A549 (cell line): ENCODE data around the gene APOC1.
"Not testable (repeated sequence)": the region's sequence is repeated elsewhere in the genome, so short reads cannot be mapped to it uniquely, and the experiment has no call there.

Experiments used
- CHD2 ChIP-seq: fragments of 150-350 bp; IDR thresholded peaks from 2 replicates; pipeline ENCODE4 v1.6.1; 2014; ENCODE audit warnings: low read length; ENCODE audit not compliant: partially characterized antibody
- MAFK ChIP-seq: fragments of 450-650 bp; IDR thresholded peaks from 2 replicates; pipeline ENCODE4 v1.6.1; 2014; ENCODE audit not compliant: partially characterized antibody
- TF ChIP-seq, protein P1 (sequence below): fragments of >200 bp; sonication (Bioruptor Twin); formaldehyde crosslinking; IDR thresholded peaks from 3 replicates; pipeline ENCODE4 v1.5.1; 2016

DNA sequence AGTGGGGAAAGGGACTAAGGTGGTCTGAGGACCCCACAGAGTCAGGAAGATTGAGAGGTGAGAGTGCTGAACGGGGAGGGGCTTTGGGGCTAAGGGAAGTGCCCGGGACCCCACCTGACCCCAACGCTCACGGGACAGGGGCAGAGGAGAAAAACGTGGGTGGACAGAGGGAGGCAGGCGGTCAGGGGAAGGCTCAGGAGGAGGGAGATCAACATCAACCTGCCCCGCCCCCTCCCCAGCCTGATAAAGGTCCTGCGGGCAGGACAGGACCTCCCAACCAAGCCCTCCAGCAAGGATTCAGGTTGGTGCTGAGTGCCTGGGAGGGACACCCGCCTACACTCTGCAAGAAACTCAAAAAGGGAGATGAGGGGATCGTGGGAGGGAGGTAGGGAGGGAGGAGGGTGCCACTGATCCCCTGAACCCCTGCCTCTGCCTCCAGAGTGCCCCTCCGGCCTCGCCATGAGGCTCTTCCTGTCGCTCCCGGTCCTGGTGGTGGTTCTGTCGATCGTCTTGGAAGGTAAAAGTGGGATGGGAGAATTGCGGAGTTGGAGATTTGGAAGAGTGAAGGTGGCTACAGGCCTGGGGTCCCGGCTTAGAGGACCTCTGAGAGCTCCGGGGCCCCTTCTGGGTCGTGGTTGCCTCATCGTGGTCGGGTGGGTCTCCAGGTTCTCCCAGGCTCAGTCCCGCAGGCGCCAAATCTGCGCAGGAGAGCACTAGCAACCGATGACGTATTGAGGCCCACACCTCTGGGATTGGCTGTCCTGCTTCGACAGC is at the start of gene APOC1:
- TF ChIP-seq CHD2, MAFK: not testable (repeated sequence)
- TF ChIP-seq, protein P1, sequence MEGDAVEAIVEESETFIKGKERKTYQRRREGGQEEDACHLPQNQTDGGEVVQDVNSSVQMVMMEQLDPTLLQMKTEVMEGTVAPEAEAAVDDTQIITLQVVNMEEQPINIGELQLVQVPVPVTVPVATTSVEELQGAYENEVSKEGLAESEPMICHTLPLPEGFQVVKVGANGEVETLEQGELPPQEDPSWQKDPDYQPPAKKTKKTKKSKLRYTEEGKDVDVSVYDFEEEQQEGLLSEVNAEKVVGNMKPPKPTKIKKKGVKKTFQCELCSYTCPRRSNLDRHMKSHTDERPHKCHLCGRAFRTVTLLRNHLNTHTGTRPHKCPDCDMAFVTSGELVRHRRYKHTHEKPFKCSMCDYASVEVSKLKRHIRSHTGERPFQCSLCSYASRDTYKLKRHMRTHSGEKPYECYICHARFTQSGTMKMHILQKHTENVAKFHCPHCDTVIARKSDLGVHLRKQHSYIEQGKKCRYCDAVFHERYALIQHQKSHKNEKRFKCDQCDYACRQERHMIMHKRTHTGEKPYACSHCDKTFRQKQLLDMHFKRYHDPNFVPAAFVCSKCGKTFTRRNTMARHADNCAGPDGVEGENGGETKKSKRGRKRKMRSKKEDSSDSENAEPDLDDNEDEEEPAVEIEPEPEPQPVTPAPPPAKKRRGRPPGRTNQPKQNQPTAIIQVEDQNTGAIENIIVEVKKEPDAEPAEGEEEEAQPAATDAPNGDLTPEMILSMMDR, result not testable (repeated sequence)
